Astrocyte (in vitro differentiated cells and primary cell): ENCODE data around the gene AMOTL1.

Source experiments
- CTCF ChIP-seq: IDR thresholded peaks from 2 replicates; pipeline ENCODE4 v1.5.1; 2011; ENCODE audit warnings: low read depth, mild to moderate bottlenecking, inconsistent platforms, low read length, moderate library complexity; ENCODE audit not compliant: insufficient read depth
- EZH2 ChIP-seq: IDR thresholded peaks from 2 replicates; pipeline ENCODE4 v1.6.1; 2012; ENCODE audit warnings: mild to moderate bottlenecking, low read length, inconsistent platforms; ENCODE audit not compliant: insufficient read depth

GRCh38 chr11:94868468-94868867 is 100.3 kb downstream of the AMOTL1 start:
- TF ChIP-seq CTCF (no peak), EZH2 (no peak)
